Measurements from ENCODE around the gene TMEM52.

DNA sequence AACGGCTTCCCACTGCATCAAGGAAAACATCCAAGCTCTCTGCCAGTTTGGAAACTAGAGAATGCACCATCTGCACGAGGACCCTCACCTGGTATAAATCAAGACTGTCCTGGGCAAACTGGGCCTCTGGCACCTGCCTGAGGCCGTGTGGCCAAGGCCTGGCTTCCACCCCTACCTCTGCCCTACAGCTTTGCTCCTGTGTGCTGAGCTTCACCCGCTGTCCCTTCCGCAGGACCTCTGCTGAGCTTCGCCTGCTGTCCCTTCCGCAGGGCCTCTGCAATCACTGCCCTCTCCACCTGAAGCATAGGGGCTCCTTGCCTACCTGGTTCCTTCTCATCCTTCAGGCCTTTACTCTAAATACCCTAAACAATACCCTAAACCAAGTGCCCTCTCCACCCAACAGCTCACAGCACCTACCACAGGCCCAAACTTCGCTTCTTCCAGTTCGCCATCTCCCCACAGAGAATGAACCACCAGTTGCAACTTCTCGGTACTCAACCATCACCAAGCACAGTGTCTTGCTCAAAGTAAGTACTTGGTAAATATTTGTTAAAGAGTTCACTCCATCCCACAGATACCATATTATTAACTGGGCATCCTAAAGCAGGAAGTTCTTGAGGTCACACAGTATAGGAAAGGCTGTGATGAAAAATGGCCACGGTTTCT lies 46.6 kb downstream of the TMEM52 start:
- TF ChIP-seq, protein P1, sequence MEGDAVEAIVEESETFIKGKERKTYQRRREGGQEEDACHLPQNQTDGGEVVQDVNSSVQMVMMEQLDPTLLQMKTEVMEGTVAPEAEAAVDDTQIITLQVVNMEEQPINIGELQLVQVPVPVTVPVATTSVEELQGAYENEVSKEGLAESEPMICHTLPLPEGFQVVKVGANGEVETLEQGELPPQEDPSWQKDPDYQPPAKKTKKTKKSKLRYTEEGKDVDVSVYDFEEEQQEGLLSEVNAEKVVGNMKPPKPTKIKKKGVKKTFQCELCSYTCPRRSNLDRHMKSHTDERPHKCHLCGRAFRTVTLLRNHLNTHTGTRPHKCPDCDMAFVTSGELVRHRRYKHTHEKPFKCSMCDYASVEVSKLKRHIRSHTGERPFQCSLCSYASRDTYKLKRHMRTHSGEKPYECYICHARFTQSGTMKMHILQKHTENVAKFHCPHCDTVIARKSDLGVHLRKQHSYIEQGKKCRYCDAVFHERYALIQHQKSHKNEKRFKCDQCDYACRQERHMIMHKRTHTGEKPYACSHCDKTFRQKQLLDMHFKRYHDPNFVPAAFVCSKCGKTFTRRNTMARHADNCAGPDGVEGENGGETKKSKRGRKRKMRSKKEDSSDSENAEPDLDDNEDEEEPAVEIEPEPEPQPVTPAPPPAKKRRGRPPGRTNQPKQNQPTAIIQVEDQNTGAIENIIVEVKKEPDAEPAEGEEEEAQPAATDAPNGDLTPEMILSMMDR (IDR thresholded peaks at IDR 0.05 in 8 of 11, conservative IDR thresholded peaks at IDR 0.05 in 3 of 11) = no peak
- TF ChIP-seq POLR2A (IDR thresholded peaks at IDR 0.05) = no peak

Data from spleen (tissue), 7 donors.